Fibroblast of peridontal ligament (primary cell): ENCODE results near the gene VWA8.
"Not testable (repeated sequence)": the region's sequence is repeated elsewhere in the genome, so short reads cannot be mapped to it uniquely, and the experiment has no call there.

Experiments used
- DNase-seq: peaks from one replicate; pipeline ENCODE4 v3.0.0-alpha.2; 2010; ENCODE audit errors: extremely low read depth

The VWA8 gene

GRCh38 chr13:41922894-41923293 is 38.0 kb downstream of the VWA8 start:
- DNase-seq = not testable (repeated sequence)

- no peak for DNase-seq
Measured at GRCh38 chr13:41919741-41920487, 41.0 kb downstream of the VWA8 start.

DNA sequence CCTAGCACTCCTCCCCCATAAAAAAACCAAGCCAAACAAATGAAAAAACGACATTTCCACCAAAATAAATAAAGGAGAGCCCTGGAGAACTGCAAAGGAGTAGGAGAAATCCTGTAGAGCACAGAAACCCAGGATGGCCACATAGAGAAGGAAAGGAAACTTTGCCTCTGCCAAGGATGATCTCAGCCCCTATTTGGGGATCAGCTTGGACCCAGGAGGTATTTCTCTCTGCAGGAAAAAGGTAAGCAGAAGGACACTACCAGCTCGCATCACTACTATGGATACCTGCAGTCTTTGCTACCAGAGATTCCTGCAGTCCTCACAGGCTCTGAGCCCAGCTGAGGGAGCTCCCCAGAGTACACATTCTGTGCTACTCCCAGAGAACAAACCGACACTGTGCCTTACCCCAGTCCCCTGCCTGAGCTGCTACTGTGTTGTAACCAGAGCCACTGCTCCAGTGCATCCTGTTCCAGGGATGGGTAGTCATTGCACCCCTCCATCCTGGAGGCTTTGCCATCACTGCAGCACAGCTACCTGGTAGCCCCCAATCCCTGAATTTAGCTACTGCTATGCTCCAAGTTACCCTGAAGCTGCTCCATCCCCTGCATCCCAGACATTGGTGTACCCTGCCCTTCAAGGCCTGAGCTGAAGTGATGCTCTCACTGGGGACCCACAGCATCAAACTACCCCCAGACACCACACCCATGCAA is 41.7 kb downstream of the VWA8 start:
- DNase-seq = no peak

GRCh38 chr13:41917641-41918040 is 43.3 kb downstream of the VWA8 start:
- peak; percentile 89 for DNase-seq

DNA sequence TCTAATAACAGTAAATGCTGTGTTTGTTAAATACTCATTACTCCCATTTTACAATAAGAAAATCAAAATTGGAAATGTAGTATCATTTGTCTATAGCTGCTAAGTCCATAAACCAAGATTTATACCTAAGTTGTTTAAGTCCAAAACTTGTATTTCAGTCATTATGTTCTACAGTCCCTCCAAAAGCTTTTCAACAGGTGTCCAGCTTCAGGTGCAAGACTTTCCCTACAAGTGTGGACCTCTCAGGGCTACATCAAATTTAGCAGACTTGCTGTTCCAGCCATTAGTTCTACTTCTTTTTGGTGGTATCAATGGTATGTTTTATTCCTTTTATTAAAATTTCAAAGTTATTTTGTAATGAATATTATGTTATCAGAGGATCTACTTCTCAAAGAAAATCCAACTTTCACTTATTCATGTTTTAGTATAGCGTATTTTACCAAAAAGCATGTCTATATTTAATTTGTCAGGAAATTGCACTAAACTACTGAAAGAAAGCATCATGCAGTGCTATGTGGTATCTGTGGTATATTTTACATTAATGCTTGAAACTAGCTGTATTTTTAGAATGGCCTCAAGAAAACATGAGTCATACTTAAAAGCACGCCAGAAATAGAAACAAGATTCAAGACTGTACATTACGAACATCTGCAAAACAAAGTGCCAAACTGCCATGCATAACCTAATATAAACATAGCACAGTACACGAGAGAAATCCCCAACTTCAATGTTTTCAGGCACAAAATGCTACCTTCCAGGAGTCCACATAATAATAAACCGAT is 44.5 kb downstream of the VWA8 start:
- peak; percentile 94 for DNase-seq

GRCh38 chr13:41915081-41915480 is 45.8 kb downstream of the VWA8 start:
- peak; percentile 46 for DNase-seq

GRCh38 chr13:41914552-41914951 is 46.4 kb downstream of the VWA8 start:
- DNase-seq = no peak

- DNase-seq = no peak
Measured at GRCh38 chr13:41909506-41909905, 51.4 kb downstream of the VWA8 start.

GRCh38 chr13:41905600-41906254 is 55.2 kb downstream of the VWA8 start:
- peak; percentile 67 for DNase-seq

DNA sequence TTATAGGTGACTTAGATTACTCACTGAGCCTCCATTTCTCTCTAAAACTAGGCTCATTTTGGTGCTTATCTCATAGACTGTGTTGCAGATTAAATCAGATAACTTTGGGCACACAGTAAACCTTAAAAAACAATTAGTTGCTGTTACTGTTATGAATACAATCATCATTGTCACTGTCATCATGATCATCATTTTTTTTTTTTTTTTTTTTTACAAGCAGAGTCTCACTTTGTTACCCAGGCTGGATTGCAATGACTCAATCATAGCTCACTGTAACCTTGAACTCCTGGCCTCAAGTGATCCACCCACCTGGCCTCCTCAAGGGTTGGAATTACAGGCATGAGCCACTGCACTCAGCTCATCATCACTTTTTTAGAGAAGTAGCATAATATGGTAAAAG is 60.0 kb downstream of the VWA8 start:
- no peak for DNase-seq

DNA sequence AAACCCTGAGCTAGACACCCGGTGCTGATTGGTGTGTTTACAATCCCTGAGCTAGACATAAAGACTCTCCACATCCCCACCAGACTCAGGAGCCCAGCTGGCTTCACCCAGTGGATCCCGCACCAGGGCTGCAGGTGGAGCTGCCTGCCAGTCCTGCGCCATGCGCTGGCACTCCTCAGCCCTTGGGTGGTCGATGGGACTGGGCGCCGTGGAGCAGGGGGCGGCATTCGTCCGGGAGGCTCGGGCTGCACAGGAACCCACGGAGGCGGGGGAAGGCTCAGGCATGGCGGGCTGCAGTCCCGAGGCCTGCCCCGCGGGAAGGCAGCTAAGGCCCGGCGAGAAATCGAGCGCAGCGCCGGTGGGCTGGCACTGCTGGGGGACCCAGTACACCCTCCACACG is 62.5 kb downstream of the VWA8 start:
- DNase-seq = not testable (repeated sequence)

- DNase-seq = no peak
Measured at GRCh38 chr13:41897126-41897525, 63.8 kb downstream of the VWA8 start.

DNA sequence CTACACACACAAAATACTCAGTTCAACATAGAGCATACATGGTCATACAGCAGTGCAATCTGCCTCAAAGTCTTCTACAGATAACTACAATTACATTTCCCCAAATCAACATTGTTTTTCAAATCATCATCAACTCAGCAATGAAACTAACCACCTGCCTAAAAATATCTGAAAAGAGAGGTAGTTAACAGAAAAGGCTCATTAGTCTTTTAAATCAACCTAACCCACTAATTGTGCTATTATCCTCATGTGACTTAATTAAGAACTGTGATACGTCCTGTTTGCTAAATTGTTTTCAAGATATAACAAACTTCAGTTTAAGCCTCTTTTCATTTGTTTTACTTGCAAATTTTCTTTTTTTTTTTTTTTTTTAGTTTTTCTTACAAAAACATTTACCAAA is 65.4 kb downstream of the VWA8 start:
- no peak for DNase-seq

DNA sequence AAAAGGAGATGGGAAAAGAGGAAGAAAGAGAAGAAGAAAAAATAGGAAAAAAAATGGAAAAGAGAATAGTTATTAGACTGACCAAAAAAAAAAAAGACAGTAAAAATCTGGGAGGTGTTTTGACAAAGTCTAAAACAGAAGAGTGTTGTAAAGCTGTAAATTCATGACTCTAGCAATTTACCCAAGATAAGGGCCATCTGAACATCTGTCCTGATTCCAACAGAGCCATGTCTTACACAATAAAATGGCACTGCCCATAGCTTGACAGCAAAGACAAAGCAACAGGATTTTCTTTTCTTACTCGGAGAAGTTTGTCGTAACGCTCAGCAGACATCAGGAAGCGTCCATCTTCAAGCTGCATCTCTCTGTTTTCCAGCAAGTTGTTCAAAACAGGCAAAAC is 69.8 kb downstream of the VWA8 start:
- DNase-seq = no peak

GRCh38 chr13:41883147-41883546 is 77.8 kb downstream of the VWA8 start:
- no peak for DNase-seq

DNA sequence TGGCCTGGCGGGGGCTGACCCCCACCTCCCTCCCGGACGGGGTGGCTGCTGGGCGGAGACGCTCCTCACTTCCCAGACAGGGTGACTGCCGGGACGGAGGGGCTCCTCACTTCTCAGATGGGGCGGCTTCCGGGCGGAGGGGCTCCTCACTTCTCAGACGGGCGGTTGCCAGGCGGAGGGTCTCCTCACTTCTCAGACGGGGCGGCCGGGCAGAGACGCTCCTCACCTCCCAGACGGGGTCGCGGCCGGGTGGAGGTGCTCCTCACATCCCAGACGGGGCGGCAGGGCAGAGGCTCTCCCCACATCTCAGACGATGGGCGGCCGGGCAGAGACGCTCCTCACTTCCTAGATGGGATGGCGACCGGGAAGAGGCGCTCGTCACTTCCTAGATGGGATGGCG is 79.0 kb downstream of the VWA8 start:
- not testable (repeated sequence) for DNase-seq

- no peak for DNase-seq
Measured at GRCh38 chr13:41880966-41881365, 79.9 kb downstream of the VWA8 start.

- DNase-seq = peak; percentile 40
Measured at GRCh38 chr13:41864658-41865057, 96.3 kb downstream of the VWA8 start.

DNA sequence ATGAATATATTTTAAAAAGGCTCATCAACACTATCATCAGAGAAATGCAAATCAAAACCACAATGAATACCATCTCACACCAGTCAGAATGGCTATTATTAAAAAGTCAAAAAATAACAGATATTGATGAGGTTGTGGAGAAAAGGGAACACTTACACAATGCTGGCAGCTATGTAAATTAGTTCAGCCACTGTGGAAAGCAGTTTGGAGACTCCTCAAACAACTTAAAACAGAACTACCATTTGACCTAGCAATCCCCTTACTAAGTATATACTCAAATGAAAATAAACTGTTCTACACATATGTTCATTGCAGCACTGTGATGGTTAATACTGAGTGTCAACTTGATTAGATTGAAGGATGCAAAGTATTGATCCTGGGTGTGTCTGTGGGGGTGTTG is 98.2 kb downstream of the VWA8 start:
- DNase-seq = not testable (repeated sequence)

- DNase-seq = no peak
Measured at GRCh38 chr13:41859565-41859964, 101.3 kb downstream of the VWA8 start.

- DNase-seq = no peak
Measured at GRCh38 chr13:41858780-41859179, 102.1 kb downstream of the VWA8 start.

DNA sequence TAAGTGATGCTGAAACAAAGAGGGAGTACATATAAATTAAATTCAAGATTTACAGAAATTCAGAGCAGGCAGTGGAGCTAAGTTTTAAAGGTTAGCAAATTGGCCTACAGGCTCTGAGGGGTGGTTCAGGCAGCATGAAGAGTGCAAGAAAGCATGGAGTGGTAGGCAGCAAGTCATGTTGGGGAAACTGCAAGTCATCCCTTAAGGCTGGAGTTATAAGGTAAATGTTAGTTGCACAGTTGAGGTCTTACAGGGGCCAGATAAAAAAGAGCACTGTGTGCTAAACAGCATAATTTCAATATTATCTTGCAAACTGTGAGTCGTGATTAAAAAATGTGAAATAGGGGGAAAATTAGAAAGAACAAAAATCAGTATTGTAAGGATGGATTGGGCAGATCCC is 106.2 kb downstream of the VWA8 start:
- no peak for DNase-seq
